Upper lobe of left lung (tissue), 6 donors: ENCODE data around the gene EGFR. TPM values are rescaled to one million over a fixed set of nuclear protein-coding genes. Genes with fewer than 3 reads are reported as not detected.

Source experiments
- ATAC-seq, 2 donors: fragments of 200-7000 bp; cut with Tn5 transposase; one replicate each; pipeline ENCODE4 v1.9.1; 2022; ENCODE audit warnings: mild to moderate bottlenecking in 2 of 2, moderate library complexity in 2 of 2; ENCODE audit not compliant: low FRiP score in 2 of 2
- DNase-seq, 2 donors: peaks; one replicate each; pipeline ENCODE4 v3.0.0-alpha.2; 2019 to 2020
- H3K27ac ChIP-seq, 4 donors: fragments of 200-600 bp; sonication (generic); one replicate each; pipeline ENCODE4 v1.5.1; 2016 to 2019
- H3K27me3 ChIP-seq, 4 donors: fragments of 200-600 bp; sonication (generic); one replicate each; pipeline ENCODE4 v1.5.1; 2017 to 2019
- H3K36me3 ChIP-seq, 4 donors: fragments of 200-600 bp; sonication (generic); one replicate each; pipeline ENCODE4 v1.5.1; 2016 to 2019
- H3K4me1 ChIP-seq, 4 donors: fragments of 200-600 bp; sonication (generic); one replicate each; pipeline ENCODE4 v1.5.1; 2018 to 2019
- H3K4me3 ChIP-seq, 4 donors: fragments of 200-600 bp; sonication (generic); one replicate each; pipeline ENCODE4 v1.5.1; 2017 to 2019; ENCODE audit warnings: mild to moderate bottlenecking in 2 of 4, moderate library complexity in 1 of 4
- H3K9me3 ChIP-seq, 4 donors: fragments of 200-600 bp; sonication (generic); one replicate each; pipeline ENCODE4 v1.5.1; 2018 to 2019
- CTCF ChIP-seq, 6 experiments: fragments of 450-650 bp in 4 of 6; fragments of 200-600 bp in 2 of 6; sonication (generic) in 2 of 6; IDR thresholded peaks; one replicate each; pipeline ENCODE4 v1.5.1; 2016 to 2019; ENCODE audit warnings: antibody characterized with exemption in 6 of 6
- EP300 ChIP-seq, 4 donors: sonication (generic); formaldehyde crosslinking; IDR thresholded peaks; one replicate each; pipeline ENCODE4 v1.5.1; 2017; ENCODE audit warnings: antibody characterized with exemption in 4 of 4, control low read depth in 2 of 4
- POLR2A ChIP-seq, 4 donors: fragments of 450-650 bp; IDR thresholded peaks; one replicate each; pipeline ENCODE4 v1.5.1; 2016 to 2017; ENCODE audit warnings: antibody characterized with exemption in 4 of 4, mild to moderate bottlenecking in 2 of 4
- POLR2AphosphoS5 ChIP-seq, 2 donors: sonication (generic); formaldehyde crosslinking; IDR thresholded peaks; one replicate each; pipeline ENCODE4 v1.5.1; 2017; ENCODE audit warnings: antibody characterized with exemption in 2 of 2
- WGBS, 2 donors: methylation state at CpG; one replicate each; pipeline ENCODE4 v1.1.5; 2017 to 2018; 5-methylcytosine and 5-hydroxymethylcytosine counted together
- total RNA-seq, 6 donors: library from RNA; depleted of rRNA in 4 of 6; stranded (reverse); fragments of >200 nt in 4 of 6; gene quantifications; one replicate each; pipeline versions ENCODE4 v1.1.0 to v1.2.1, GENCODE V29; 2016 to 2021
- donor health status: DM: no; HTN: no; CAD: no; lungs with moderate emphysema.
- donor health status: DM: no; HTN: yes; CAD: no; lungs with severe emphysema.

Gene EGFR
- total RNA-seq, 6 donors from 2014 or later: 58.7 to 110 (median 93.2) TPM

- no peak for TF ChIP-seq EP300 (IDR thresholded peaks at IDR 0.05)
- no peak for TF ChIP-seq POLR2AphosphoS5 (IDR thresholded peaks at IDR 0.05)
- TF ChIP-seq POLR2A (IDR thresholded peaks at IDR 0.05): no peak
- TF ChIP-seq CTCF (IDR thresholded peaks at IDR 0.05): no peak
- no peaks in the 10 kb centered on the region for H3K36me3 ChIP-seq
- no peaks in the 10 kb centered on the region for H3K27me3 ChIP-seq
- H3K4me3 ChIP-seq: no peak overlapping the region
- ATAC-seq (no peak), DNase-seq (peak in 1 of 2 donors; percentile 51)
- H3K4me1 ChIP-seq: no peaks in the 10 kb centered on the region
- H3K9me3 ChIP-seq: no peaks in the 10 kb centered on the region
- WGBS, 2 donors: 89 to 90% methylated on average over 14 of the region's 14 CpGs
- H3K27ac ChIP-seq: no peak overlapping the region
These were observed 38.3 kb upstream of the EGFR start for GRCh38 chr7:54980521-54980920.

- no peak for ATAC-seq
- 87 to 88% methylated on average over 10 to 11 of the region's 11 CpGs for WGBS, 2 donors
These were observed 36.9 kb upstream of the EGFR start for GRCh38 chr7:54981913-54982312.

GRCh38 chr7:54985426-54986330 is 33.1 kb upstream of the EGFR start:
- H3K4me1 ChIP-seq: no peaks in the 10 kb centered on the region
- ATAC-seq: no peak
- H3K4me3 ChIP-seq: no peak overlapping the region
- TF ChIP-seq POLR2AphosphoS5 (IDR thresholded peaks at IDR 0.05) (no peak), POLR2A (IDR thresholded peaks at IDR 0.05) (no peak), EP300 (IDR thresholded peaks at IDR 0.05) (no peak), CTCF (IDR thresholded peaks at IDR 0.05) (no peak)
- no peaks in the 10 kb centered on the region for H3K27me3 ChIP-seq
- H3K9me3 ChIP-seq: no peaks in the 10 kb centered on the region
- no peaks in the 10 kb centered on the region for H3K36me3 ChIP-seq
- H3K27ac ChIP-seq: no peak overlapping the region
- 73 to 74% methylated on average over 7 of the region's 7 CpGs for WGBS, 2 donors
- DNase-seq: no peak

More at GRCh38 chr7:54981913-54982312, 36.9 kb upstream of the EGFR start:
- TF ChIP-seq CTCF (IDR thresholded peaks at IDR 0.05) (no peak), EP300 (IDR thresholded peaks at IDR 0.05) (no peak), POLR2AphosphoS5 (IDR thresholded peaks at IDR 0.05) (no peak), POLR2A (IDR thresholded peaks at IDR 0.05) (no peak)
- Histone ChIP-seq H3K9me3 (no peaks in the 10 kb centered on the region), H3K27ac (no peak overlapping the region), H3K4me3 (no peak overlapping the region), H3K4me1 (no peaks in the 10 kb centered on the region), H3K27me3 (no peaks in the 10 kb centered on the region), H3K36me3 (no peaks in the 10 kb centered on the region)
- peak in 1 of 2 donors; percentile 9 for DNase-seq

GRCh38 chr7:54986716-54987115 is 32.1 kb upstream of the EGFR start:
- ATAC-seq: no peak
- Histone ChIP-seq H3K4me1 (no peaks in the 10 kb centered on the region), H3K27ac (no peak overlapping the region), H3K4me3 (no peak overlapping the region), H3K27me3 (no peaks in the 10 kb centered on the region), H3K9me3 (no peaks in the 10 kb centered on the region), H3K36me3 (no peaks in the 10 kb centered on the region)
- 91% methylated on average over 4 of the region's 4 CpGs for whole genome bisulfite sequencing, 2 donors
- TF ChIP-seq CTCF (IDR thresholded peaks at IDR 0.05) (no peak), POLR2A (IDR thresholded peaks at IDR 0.05) (no peak)
- no peak for DNase-seq

- Histone ChIP-seq H3K9me3 (no peaks in the 10 kb centered on the region), H3K4me1 (no peaks in the 10 kb centered on the region), H3K36me3 (no peaks in the 10 kb centered on the region), H3K4me3 (no peak overlapping the region), H3K27ac (no peak overlapping the region), H3K27me3 (no peaks in the 10 kb centered on the region)
- DNase-seq (no peak), ATAC-seq (no peak)
- TF ChIP-seq POLR2A (IDR thresholded peaks at IDR 0.05) (no peak), CTCF (IDR thresholded peaks at IDR 0.05) (no peak), EP300 (IDR thresholded peaks at IDR 0.05) (no peak), POLR2AphosphoS5 (IDR thresholded peaks at IDR 0.05) (no peak)
- 31 to 45% methylated on average over 1 of the region's 1 CpG for WGBS, 2 donors
These were observed 31.0 kb upstream of the EGFR start for GRCh38 chr7:54987772-54988171.
